Colonic mucosa (tissue), 4 donors: Measurements from ENCODE around the gene USP34. TPM values are rescaled to one million over a fixed set of nuclear protein-coding genes. Genes with fewer than 3 reads are reported as not detected.

ENCODE experiments used
- DNase-seq: peaks from one replicate; pipeline ENCODE4 v3.0.0-alpha.2; 2020
- H3K27ac ChIP-seq: fragments of 200-600 bp; one replicate; pipeline ENCODE4 v1.8.0; 2021
- H3K27me3 ChIP-seq: fragments of 200-600 bp; one replicate; pipeline ENCODE4 v1.8.0; 2021
- H3K36me3 ChIP-seq: fragments of 200-600 bp; one replicate; pipeline ENCODE4 v1.8.0; 2021
- H3K4me1 ChIP-seq: fragments of 200-600 bp; one replicate; pipeline ENCODE4 v1.8.0; 2021; ENCODE audit warnings: mild to moderate bottlenecking
- H3K4me3 ChIP-seq: fragments of 200-600 bp; one replicate; pipeline ENCODE4 v1.8.0; 2021
- H3K9ac ChIP-seq, 2 donors: one replicate each; pipeline ENCODE4 v1.7.0; 2013; ENCODE audit warnings: control low read depth in 2 of 2, low read depth in 2 of 2, low read length in 2 of 2
- H3K9me3 ChIP-seq: fragments of 200-600 bp; one replicate; pipeline ENCODE4 v1.8.0; 2021
- CTCF ChIP-seq: fragments of 200-600 bp; IDR thresholded peaks from one replicate; pipeline ENCODE4 v1.8.0; 2022; ENCODE audit warnings: antibody characterized with exemption, mild to moderate bottlenecking
- intact Hi-C: fragments of 100-400 bp; cut with DNase I; formaldehyde crosslinking; loops from one replicate; pipeline ENCODE4 v1.14.1; 2022
- total RNA-seq, 2 donors: library from RNA; stranded (reverse); fragmentation: NEBNext Ultra II Directional in 1 of 2; extraction: Animal tissue kit (Norgen Biotek cat#: 25700) in 1 of 2; gene quantifications; one replicate each; pipeline ENCODE4 v1.2.1, GENCODE V29; 2021
- donor health status: healthy.
- donor health status: DM: no; HTN: no; CAD: no.
- donor health status: DM: no; HTN: no; CAD: no.

USP34 gene
- total RNA-seq, 2 donors from 2014 or later = 70.8 to 76.3 TPM

DNA sequence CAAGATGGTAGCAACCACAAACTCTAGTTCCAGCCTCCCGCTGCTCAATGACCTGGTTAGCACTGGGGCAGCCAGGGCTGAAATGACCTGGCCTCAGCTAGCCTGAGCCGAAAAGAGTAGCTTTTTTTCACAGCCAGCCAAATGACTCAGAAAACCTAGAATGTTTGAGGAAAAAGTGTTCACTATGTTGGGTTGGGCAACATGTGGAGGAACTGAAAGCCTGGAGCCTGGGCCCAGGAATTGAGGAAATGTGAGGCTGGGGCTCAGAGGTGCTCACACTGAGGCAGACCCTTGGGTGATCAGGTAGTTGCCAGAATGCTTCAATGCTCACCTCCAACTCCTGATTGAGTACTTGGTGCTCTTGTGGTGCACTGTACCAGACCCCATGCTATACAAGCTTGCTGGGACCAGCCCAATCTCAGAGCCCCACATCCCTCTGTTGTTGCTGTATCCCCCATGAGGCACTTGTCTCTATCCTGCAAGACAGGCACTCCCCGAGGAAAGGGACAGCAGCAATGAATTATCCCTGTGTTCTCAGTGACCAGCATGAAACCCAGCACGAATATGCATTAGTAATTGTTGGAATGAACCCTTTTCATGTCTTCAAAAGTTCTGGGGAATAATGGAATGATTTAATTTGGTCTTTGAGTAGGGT, 116.2 kb downstream of the USP34 start:
- Histone ChIP-seq H3K9ac (no peak overlapping the region), H3K4me3 (no peak overlapping the region), H3K27me3 (no peaks in the 10 kb centered on the region), H3K36me3 (no peaks in the 10 kb centered on the region), H3K27ac (no peak overlapping the region), H3K9me3 (no peaks in the 10 kb centered on the region), H3K4me1 (no peaks in the 10 kb centered on the region)
- no peak for TF ChIP-seq CTCF
- DNase-seq = no peak
- intact Hi-C loops = no loop called here

DNA sequence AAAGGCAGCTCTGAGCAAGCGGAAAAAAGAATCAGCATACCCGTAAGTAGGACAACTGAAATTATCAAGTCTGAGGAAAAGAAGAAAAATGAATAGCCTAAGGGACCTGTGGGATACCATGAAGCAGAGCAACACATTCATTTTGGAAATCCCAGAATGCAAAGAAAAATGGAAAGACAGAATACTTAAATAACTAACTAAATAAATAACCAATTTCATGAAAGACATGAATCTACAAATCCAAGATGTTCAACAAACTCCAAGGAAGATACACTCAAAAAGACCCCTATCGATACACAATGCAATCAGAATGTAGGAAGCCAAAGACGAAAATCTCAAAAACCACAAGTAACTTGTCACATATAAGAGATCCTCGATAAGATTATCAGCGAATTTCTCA, 117.0 kb downstream of the USP34 start:
- Histone ChIP-seq H3K4me1 (no peaks in the 10 kb centered on the region), H3K36me3 (no peaks in the 10 kb centered on the region), H3K4me3 (no peak overlapping the region), H3K9me3 (no peaks in the 10 kb centered on the region), H3K27me3 (no peaks in the 10 kb centered on the region), H3K27ac (no peak overlapping the region), H3K9ac (no peak overlapping the region)
- TF ChIP-seq CTCF = no peak
- DNase-seq = no peak
- intact Hi-C loops = no loop called here

GRCh38 chr2:61350777-61351176, 120.1 kb downstream of the USP34 start:
- Histone ChIP-seq H3K4me3 (no peak overlapping the region), H3K9me3 (no peaks in the 10 kb centered on the region), H3K27ac (no peak overlapping the region), H3K36me3 (no peaks in the 10 kb centered on the region), H3K4me1 (no peaks in the 10 kb centered on the region), H3K9ac (no peak overlapping the region), H3K27me3 (no peaks in the 10 kb centered on the region)
- intact Hi-C loops = no loop called here
- no peak for DNase-seq
- no peak for TF ChIP-seq CTCF

DNA sequence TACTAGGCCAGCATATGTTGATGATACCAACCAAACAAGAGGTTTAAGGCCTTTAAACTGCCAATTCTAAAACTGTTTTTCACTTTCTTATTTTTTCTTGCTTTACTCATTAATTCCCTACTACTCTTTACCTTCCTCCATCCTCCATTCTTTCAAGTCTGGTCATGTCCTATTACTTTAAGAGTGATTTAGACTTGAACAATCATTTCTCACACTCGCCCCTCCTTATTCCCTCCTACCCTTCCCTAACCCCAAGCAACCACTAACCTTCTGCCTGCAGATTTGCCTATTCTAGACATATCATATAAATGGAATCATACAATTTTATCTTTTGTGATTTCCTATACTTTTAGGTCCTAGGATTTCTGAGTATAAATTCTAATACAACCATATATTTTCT, 127.7 kb downstream of the USP34 start:
- H3K36me3 ChIP-seq = peaks cover 7% of the 10 kb centered on the region
- intact Hi-C loops = no loop called here

DNA sequence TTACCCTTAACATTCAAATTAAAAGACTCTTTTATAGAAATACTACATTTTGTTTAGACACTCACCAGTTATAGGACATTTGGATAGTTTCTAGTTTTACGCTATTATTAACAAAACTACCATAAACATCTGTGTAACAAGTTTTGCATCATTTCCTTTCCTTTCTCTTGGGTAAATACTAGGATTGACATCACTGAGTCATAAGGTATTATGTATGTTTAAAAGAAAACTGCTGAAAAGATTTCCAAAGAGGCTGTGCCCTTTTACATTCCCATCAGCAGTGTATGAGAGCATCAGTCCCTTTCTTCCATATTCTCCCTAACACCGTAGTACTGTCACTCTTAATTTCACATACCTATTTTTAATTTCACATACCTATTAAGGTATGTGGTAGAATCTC, 130.6 kb downstream of the USP34 start:
- no peak for TF ChIP-seq CTCF
- peaks cover 7% of the 10 kb centered on the region for H3K36me3 ChIP-seq
- H3K4me3 ChIP-seq = no peak overlapping the region
- no peaks in the 10 kb centered on the region for H3K9me3 ChIP-seq
- no peaks in the 10 kb centered on the region for H3K4me1 ChIP-seq
- no peak overlapping the region for H3K27ac ChIP-seq
- no peaks in the 10 kb centered on the region for H3K27me3 ChIP-seq
- DNase-seq = no peak
- H3K9ac ChIP-seq = no peak overlapping the region
- intact Hi-C loops = no loop called here

More for the DNA sequence above, 127.7 kb downstream of the USP34 start:
- Histone ChIP-seq H3K27me3 (no peaks in the 10 kb centered on the region), H3K4me1 (no peaks in the 10 kb centered on the region), H3K9ac (no peak overlapping the region), H3K27ac (no peak overlapping the region), H3K9me3 (no peaks in the 10 kb centered on the region), H3K4me3 (no peak overlapping the region)
- no peak for DNase-seq
- no peak for TF ChIP-seq CTCF
